PFSK-1 (cell line): ENCODE results near the gene SHQ1.

ENCODE experiments used
- FOXP2 ChIP-seq: optimal IDR thresholded peaks from 2 replicates; pipeline ENCODE3; 2011; ENCODE audit warnings: borderline replicate concordance, control low read depth, inconsistent platforms; ENCODE audit not compliant: insufficient read depth; ENCODE audit errors: extremely low read length, extremely low read depth
- POLR2AphosphoS5 ChIP-seq: IDR thresholded peaks from 2 replicates; pipeline ENCODE4 v1.6.1; 2012; ENCODE audit warnings: low read depth, mild to moderate bottlenecking, control low read depth, low read length, moderate library complexity
- TAF1 ChIP-seq: IDR thresholded peaks from 2 replicates; pipeline ENCODE4 v1.6.1; 2012; ENCODE audit warnings: low read length, control low read depth, borderline replicate concordance; ENCODE audit not compliant: insufficient read depth
- TF ChIP-seq, protein P1 (sequence below), 2 experiments: IDR thresholded peaks; 2 replicates each; pipeline versions ENCODE4 v1.6.1 to v1.8.0; 2011 to 2012; ENCODE audit warnings: low read depth in 2 of 2, low read length in 2 of 2, control low read depth in 1 of 2, inconsistent platforms in 1 of 2, mild to moderate bottlenecking in 1 of 2, moderate library complexity in 1 of 2; ENCODE audit not compliant: insufficient read depth in 1 of 2

DNA sequence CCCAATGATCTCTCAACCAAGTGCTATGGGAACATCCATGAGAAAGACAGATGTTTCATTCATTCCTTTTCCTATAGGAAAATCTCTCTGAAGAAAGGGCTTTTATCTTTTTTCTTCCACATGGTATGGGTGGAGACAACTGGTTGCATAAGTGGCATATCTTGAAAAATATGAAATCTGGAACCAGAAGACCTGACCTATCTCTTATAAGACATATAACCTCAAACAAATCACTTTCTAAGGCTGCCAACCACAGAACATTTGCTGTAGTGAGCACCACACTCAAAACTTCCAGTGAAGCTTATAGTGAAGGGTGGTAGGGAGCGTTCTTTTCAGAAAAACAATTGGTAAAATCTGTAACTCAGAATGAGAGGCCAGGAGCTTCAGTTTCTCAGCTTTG, 58.5 kb downstream of the SHQ1 start:
- no peak for TF ChIP-seq POLR2AphosphoS5
- TF ChIP-seq, protein P1, sequence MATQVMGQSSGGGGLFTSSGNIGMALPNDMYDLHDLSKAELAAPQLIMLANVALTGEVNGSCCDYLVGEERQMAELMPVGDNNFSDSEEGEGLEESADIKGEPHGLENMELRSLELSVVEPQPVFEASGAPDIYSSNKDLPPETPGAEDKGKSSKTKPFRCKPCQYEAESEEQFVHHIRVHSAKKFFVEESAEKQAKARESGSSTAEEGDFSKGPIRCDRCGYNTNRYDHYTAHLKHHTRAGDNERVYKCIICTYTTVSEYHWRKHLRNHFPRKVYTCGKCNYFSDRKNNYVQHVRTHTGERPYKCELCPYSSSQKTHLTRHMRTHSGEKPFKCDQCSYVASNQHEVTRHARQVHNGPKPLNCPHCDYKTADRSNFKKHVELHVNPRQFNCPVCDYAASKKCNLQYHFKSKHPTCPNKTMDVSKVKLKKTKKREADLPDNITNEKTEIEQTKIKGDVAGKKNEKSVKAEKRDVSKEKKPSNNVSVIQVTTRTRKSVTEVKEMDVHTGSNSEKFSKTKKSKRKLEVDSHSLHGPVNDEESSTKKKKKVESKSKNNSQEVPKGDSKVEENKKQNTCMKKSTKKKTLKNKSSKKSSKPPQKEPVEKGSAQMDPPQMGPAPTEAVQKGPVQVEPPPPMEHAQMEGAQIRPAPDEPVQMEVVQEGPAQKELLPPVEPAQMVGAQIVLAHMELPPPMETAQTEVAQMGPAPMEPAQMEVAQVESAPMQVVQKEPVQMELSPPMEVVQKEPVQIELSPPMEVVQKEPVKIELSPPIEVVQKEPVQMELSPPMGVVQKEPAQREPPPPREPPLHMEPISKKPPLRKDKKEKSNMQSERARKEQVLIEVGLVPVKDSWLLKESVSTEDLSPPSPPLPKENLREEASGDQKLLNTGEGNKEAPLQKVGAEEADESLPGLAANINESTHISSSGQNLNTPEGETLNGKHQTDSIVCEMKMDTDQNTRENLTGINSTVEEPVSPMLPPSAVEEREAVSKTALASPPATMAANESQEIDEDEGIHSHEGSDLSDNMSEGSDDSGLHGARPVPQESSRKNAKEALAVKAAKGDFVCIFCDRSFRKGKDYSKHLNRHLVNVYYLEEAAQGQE (IDR thresholded peaks at IDR 0.05; ENCODE audit: insufficient read depth in 1 of 2, low read depth in 2 of 2, low read length in 2 of 2): no peak
- no peak for TF ChIP-seq TAF1
- no peak for TF ChIP-seq FOXP2
